ENCODE data around the gene DLG4.

DLG4 gene

GRCh38 chr17:7214300-7215135 is 5.1 kb downstream of the DLG4 start:
- peak; percentile 99 for DNase-seq (ENCODE audit: low read depth)

GRCh38 chr17:7213895-7214299 is 5.7 kb downstream of the DLG4 start:
- no peak for DNase-seq (ENCODE audit: low read depth)

GRCh38 chr17:7211491-7212273 is 8.0 kb downstream of the DLG4 start:
- DNase-seq (ENCODE audit: low read depth): no peak

DNA sequence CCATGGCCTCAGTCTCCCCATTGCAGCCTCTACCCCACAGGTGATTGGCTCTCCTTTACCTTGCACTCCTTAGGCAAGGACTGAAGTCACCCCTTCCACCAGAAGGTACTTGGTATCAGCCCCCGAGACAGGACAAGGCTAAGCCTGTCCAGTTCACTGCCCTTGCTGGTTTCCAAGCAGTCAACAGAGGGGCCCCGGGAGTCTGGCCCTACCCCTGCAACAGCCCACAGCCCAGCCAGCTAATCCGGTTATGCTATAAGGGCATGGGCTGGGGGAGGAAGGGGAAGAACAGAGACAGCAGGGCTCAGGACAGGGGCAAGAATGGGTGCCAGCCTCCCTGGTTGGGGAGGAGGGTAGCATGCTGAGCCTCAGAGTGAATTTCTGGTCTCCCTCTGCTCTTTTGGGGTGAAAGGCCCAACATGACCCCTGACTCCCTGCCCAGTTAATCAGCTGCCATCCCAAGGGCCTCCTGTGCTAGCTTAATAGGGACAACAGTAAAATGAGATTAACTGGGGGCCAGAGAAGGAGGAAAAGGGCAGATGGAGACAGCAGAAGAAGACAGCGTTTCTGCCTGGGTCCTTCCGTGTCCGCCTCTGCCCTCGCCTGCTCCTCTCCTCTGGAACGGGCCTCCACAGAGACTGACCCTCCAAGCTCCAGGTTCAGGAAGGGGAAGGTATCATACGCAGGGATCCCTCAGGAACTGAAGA is 10.7 kb downstream of the DLG4 start:
- no peak for DNase-seq (ENCODE audit: low read depth)

- DNase-seq (ENCODE audit: low read depth): no peak
Measured at GRCh38 chr17:7208027-7208571, 11.5 kb downstream of the DLG4 start.

DNA sequence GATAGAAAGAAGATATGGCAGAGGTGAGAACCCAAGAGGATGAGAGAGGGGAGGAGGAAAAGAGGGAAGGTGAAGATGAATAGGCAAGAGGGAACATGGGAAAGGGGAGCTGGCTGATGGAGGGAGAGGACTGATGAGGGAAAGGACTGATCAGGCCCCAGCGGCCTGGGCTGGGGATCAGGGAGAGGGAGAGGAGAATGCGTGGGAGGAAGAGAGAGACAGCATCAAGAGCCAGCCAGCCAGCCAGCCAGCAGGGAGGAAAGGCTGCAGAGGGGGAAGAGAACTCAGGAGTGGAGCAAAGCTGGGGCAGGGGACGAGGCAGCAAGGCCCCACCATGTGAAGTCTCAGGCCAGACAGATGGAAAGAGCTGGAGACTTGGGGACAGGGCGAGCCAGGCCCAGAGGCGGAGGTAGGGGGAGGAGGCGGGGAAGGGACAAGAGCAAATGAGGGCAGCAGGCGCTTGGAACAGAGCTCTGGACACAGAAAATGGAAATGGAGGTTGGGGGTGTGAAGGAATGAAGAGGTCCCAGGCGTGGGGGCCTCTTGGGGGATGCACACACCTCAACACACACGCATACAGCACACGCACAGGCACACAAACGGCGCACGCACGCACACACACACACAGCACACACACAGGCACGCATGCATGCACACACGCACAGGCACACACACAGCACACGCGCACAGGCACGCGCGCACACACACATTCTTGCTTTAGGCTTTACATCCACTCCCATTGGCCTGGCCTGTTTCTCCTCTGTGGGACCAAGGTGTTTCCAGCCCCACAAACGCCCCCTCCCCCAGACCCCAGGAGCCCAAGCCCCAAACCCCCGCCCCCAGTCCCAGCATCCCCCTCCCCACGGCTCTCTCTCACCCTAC is 12.3 kb downstream of the DLG4 start:
- no peak for DNase-seq (ENCODE audit: low read depth)

DNA sequence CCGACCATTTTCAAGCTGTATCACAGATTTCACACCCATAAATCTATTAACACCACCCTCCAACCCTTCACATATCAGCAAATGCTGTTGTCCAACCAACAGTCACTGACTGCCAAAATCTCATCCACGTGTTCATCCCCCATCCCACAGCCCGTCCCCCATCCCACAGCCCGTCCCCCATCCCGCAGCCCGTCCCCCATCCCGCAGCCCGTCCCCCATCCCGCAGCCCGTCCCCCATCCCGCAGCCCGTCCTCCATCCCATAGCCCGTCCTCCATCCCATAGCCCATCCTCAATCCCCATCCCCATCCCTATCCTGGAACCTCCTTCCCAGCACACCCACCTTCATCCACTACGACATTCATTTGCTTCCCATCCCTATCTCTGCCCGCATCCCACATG is 14.1 kb downstream of the DLG4 start:
- DNase-seq (ENCODE audit: low read depth): no peak

DNA sequence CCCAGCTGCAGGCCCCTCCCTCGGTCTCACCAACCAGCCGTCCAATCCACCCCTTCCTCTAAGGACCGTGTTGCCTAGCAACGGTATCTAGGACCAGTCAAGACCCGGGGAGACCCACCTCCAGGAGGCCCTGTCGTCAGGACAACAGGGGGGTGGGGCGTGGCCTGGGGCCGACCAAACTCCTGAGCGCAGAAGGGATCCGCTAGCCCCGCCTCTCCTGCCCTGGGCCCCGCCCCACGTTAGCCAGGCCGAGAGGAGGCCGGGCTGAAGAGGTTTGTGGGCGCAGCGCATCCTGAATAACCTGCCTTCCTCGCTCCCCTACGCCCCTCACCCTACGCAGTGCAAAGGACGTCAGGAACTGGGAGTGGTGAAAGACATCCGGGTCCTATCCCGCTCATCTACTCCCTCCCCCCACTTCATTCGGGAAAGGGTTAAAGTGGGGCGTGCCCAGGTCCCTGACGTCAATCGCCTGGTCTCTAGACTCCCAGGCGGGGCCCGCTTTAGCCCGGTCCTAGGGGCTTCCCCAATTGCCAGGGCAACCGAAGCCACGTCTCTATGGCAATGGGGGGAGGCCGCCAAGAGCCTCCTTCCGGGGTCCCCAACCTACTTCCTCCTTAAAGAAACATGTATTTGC is 14.7 kb downstream of the DLG4 start:
- peak; percentile 86 for DNase-seq (ENCODE audit: low read depth)

GRCh38 chr17:7204336-7204735 is 15.3 kb downstream of the DLG4 start:
- no peak for DNase-seq (ENCODE audit: low read depth)

- DNase-seq (ENCODE audit: low read depth): no peak
Measured at GRCh38 chr17:7203391-7203790, 16.2 kb downstream of the DLG4 start.

DNA sequence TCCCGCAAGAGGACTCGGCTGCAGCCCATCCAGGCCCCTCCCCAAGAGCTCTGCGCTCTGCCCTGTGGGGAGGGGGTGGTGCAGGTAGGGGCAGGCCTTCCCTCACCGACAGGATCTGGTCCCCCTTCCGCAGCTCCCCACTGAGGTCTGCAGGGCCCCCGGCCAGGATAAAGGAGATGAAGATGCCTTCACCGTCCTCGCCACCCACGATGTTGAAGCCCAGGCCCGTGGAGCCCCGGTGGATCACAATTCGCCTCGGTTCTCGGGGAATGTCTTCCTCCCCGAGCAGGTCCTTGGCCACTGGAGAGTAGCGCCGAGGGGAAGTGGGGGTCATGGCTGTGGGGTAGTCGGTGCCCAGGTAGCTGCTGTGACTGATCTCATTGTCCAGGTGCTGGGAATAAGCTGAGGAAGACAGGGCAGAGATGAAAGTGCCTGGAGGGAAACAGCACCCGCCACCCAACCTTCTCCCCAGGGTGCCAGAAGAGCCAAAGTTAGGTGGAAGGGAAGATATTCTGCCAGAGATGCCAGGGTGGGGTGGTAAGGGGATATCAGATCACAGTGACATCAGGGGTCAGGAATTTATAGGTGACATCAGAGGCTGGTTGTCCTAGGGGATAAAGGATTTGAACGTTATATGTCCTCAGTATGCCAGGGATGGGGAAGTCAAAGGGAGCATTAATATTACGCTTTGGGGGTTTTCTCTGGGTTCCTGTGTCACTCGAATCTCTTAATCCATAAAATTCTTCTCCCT is 22.8 kb downstream of the DLG4 start:
- no peak for DNase-seq (ENCODE audit: low read depth)

DNA sequence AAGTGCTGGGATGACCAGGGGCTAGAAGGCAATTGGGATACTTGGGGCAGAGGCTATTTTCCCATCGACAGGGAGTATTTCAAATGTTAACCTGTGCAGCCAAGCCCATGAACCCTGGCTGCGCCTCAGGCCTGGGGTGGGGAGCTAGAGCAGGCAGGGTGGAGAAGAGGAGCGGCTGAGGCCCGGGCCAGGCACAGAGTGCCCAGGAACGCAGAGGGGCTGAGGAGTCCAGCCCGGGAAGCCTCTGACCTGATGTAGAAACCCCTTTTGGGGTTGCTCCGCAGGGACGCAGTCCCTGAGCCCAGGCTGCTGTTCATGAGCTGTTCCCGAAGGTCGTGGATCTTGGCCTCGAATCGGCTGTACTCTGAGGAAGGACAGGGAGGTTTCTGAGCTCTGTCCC is 23.7 kb downstream of the DLG4 start:
- DNase-seq (ENCODE audit: low read depth): no peak

DNA sequence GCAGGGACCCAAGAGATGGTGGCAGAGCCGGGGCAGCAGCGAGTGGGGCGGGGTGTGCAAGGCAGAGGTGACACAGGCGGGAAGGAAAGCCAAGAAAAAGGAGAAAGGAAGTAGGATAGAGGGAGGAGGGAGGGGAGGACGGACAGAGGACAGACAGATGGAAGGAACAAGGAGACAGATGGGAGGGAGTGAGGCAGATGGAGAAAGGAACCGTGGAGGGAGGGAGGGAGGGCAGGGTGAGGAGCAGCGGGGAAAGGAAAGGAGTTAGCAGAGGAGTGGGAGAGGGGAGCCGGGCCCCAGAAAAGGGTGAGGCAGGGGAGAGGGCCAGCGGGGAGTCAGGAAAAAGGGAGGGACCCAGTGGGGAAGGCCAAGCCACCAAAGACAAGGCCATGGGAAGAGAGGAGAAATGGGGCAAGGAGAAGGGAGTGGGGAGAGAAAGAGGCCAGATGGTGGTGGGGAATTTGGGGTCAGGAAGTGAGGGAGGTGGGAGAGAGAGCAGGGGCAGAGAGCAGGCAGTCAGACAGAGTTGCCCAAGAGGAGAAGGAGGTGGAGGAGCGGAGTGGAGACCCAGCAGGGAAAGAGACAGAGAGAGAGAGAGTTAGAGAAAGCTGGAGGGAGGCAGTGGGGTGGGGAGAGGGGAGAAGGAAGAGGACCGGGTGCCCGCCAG is 27.2 kb downstream of the DLG4 start:
- no peak for DNase-seq (ENCODE audit: low read depth)

DNA sequence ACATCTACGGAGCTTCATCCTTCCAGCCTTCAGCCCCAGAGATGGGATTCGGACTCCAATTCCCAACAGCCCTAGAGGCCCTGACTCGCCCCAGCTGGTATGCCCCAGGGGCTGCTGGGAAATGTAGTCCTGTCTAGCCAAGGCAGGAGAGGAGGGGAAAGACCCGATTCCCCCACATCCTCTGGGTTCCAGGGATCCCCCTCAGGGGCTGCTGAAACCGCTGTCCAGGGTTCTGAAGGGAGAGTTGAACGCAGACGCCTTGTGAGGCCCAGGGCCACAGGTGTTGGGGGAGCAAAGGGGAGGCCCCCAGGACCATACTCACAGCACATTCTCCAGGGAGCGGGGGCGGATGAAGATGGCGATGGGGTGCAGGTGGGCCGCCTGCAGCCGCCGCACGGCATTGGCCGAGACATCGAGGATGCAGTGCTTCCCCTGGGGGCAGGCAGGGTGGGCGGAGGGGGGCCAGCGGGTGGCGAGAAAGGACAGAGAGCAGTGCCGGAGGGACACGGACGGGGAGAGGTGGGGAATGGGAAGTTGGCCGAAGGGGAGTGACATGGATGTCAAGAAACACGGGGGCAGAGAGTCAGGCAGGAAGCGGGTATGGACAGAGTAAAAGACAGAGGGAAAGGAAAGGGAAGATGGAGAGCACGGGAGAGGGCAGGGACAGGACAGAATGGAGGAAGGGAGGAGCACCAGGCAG is 27.9 kb downstream of the DLG4 start:
- DNase-seq (ENCODE audit: low read depth): no peak

DNA sequence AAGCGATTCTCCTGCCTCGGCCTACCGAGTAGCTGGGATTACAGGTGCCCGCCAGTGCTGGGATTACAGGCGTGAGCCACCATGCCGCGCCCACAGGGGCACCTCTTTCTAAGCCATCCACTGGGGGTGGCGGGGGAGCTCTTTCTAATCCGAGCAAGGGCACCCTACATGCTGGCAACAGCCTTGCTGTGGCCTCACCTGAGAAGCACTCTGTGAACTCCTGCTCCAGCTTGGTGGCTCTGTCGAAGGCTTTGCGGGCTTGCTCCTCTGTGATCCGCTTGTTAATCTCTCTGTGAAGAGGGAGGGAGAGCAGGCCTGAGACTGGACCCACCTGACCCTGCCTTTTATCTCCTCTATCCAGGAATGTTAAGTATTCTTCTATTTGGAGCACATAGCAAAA is 28.6 kb downstream of the DLG4 start:
- DNase-seq (ENCODE audit: low read depth): no peak

GRCh38 chr17:7190276-7190917 is 29.2 kb downstream of the DLG4 start:
- DNase-seq (ENCODE audit: low read depth): no peak

- DNase-seq (ENCODE audit: low read depth): no peak
Measured at GRCh38 chr17:7186241-7186640, 33.4 kb downstream of the DLG4 start.

GRCh38 chr17:7184647-7185046 is 35.0 kb downstream of the DLG4 start:
- DNase-seq (ENCODE audit: low read depth): no peak

- DNase-seq (ENCODE audit: low read depth): no peak
Measured at GRCh38 chr17:7184091-7184488, 35.5 kb downstream of the DLG4 start.
